ENCODE measurements around the gene RBM43.

DNA sequence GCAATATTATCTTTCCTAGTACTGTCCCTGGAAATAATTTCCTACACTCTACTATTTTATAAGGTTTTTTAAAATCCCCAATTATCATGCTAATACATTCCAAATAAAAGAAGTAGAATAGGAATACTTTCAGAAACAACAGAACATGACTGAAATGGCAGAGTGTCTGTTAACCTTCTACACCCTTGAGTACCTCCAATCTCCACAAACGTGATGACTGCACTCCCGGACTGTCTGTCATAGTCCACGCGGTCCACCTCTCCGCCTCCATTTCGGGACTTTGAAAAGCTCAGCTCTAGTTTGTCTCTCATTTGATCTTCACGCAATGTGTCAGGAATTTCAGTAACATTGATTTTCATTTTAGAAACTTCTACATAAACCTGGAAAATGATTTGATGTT is 13.6 kb upstream of the RBM43 start:
- no peak for TF ChIP-seq REST (IDR thresholded peaks at IDR 0.05)
- no peak for TF ChIP-seq POLR2A (IDR thresholded peaks at IDR 0.05; ENCODE audit: low read length)
- TF ChIP-seq, protein P1, sequence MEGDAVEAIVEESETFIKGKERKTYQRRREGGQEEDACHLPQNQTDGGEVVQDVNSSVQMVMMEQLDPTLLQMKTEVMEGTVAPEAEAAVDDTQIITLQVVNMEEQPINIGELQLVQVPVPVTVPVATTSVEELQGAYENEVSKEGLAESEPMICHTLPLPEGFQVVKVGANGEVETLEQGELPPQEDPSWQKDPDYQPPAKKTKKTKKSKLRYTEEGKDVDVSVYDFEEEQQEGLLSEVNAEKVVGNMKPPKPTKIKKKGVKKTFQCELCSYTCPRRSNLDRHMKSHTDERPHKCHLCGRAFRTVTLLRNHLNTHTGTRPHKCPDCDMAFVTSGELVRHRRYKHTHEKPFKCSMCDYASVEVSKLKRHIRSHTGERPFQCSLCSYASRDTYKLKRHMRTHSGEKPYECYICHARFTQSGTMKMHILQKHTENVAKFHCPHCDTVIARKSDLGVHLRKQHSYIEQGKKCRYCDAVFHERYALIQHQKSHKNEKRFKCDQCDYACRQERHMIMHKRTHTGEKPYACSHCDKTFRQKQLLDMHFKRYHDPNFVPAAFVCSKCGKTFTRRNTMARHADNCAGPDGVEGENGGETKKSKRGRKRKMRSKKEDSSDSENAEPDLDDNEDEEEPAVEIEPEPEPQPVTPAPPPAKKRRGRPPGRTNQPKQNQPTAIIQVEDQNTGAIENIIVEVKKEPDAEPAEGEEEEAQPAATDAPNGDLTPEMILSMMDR (IDR thresholded peaks at IDR 0.05): no peak
- TF ChIP-seq RFX5 (IDR thresholded peaks at IDR 0.05): no peak
- no peak for TF ChIP-seq BCL3 (IDR thresholded peaks at IDR 0.05)
- TF ChIP-seq, protein P2, sequence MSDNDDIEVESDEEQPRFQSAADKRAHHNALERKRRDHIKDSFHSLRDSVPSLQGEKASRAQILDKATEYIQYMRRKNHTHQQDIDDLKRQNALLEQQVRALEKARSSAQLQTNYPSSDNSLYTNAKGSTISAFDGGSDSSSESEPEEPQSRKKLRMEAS (IDR thresholded peaks at IDR 0.05): no peak
- TF ChIP-seq, protein P3, sequence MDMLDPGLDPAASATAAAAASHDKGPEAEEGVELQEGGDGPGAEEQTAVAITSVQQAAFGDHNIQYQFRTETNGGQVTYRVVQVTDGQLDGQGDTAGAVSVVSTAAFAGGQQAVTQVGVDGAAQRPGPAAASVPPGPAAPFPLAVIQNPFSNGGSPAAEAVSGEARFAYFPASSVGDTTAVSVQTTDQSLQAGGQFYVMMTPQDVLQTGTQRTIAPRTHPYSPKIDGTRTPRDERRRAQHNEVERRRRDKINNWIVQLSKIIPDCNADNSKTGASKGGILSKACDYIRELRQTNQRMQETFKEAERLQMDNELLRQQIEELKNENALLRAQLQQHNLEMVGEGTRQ (IDR thresholded peaks at IDR 0.05): no peak
- no peak for TF ChIP-seq POLR2AphosphoS2 (conservative IDR thresholded peaks at IDR 0.05; ENCODE audit: low read length)
- TF ChIP-seq ESRRA (IDR thresholded peaks at IDR 0.05; ENCODE audit: borderline replicate concordance, low read length): no peak
- TF ChIP-seq FOXS1 (CRISPR knock-in tag; IDR thresholded peaks at IDR 0.05): no peak
- no peak for TF ChIP-seq CHD2 (IDR thresholded peaks at IDR 0.05; ENCODE audit: low read length, partially characterized antibody)
- no peak for TF ChIP-seq HDAC2 (IDR thresholded peaks at IDR 0.05)

Data from A549 (cell line).